A673 (cell line): ENCODE data around the gene DDAH1.

Experiments used
- CTCF ChIP-seq: fragments of 300-800, 200-600 bp; sonication (generic); conservative IDR thresholded peaks from 2 replicates; pipeline ENCODE4 v1.5.1; 2017; ENCODE audit warnings: low read depth, mild to moderate bottlenecking, antibody characterized with exemption, low read length, moderate library complexity, mixed read lengths
- EZH2 ChIP-seq: fragments of 200-600 bp; sonication (generic); IDR thresholded peaks from 2 replicates; pipeline ENCODE4 v1.6.1; 2017; ENCODE audit warnings: borderline replicate concordance, low read depth, mild to moderate bottlenecking, mixed read lengths, antibody characterized with exemption, low read length; ENCODE audit not compliant: poor library complexity, severe bottlenecking

GRCh38 chr1:85478366-85478765, 13.4 kb upstream of the DDAH1 start:
- TF ChIP-seq EZH2 (no peak), CTCF (no peak)
